Stimulated activated CD4-positive, alpha-beta T cell treated with anti-CD3 and anti-CD28 coated beads, Interleukin-4, amount 100 ng/mL, for 48 hours (primary cell): ENCODE measurements around the gene SPARCL1.

Experiments
- DNase-seq, 2 donors: peaks; one replicate each; pipeline ENCODE4 v3.0.0-alpha.2; 2020; ENCODE audit warnings: low read depth in 2 of 2

Gene SPARCL1

DNA sequence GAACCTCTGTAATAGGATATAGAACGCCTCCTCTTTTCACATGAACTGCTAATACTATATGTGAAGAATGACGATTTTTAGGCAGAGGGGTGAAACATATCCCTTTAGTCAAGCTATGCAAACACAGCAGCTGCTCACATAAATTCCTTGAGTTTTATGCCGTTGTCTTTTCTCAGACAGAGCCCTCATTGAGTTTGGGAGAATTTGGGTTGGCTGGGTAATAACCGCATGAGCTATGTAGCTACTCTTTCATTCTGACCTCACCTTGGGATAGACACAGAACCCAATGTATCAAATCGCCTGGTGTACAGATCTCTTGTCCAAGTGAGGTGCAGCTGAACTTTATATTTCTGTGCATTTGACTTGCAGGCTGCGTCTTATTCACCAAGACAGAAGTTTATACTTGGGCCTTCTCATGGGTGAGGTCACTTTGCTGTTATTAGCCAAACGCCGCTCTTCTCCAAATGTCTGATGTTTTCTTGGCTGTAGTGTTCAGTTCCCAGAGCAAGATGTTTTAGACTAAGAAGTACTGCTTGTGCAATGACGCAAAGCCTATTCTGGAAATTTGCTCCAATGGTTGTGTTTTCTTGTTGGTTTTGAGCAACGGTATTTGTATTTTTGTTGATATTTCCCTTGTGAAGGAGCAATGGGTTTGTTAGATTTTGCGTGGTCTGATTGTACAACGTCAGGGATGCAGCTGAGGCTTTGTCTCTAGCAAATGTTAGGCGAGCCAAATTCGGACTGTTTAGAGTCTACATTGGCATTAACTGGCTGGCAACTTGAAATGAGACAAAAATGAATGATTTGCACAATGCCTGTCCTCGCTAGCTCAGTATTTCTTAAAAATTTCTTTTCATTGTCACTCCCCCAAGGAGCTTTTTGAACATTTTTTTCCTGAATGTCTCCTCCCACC, 11.2 kb upstream of the SPARCL1 start:
- DNase-seq = no peak

- DNase-seq = no peak
Observed at GRCh38 chr4:87532907-87533306, 3.7 kb upstream of the SPARCL1 start.

DNA sequence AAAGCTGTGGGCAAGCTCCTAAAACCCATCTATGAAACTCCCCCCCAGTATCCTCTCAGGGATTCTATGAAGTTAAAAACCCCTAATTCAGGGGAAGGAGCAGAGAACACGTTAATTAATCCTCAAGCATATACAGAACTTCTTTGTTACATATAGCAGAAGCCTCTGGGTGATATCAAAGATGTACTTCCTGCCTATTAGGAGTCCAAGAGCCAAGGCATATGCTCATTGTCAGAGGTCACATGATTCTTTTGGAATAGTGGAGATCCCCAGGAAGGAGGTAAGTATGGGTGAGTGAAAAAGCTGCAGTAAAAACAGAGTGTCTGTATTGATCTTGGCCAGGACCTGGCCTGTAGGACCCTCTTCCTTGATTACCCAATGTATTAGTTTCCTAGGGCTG, 2.9 kb upstream of the SPARCL1 start:
- no peak for DNase-seq

- DNase-seq = no peak
Observed at GRCh38 chr4:87531621-87532020, 2.4 kb upstream of the SPARCL1 start.

DNA sequence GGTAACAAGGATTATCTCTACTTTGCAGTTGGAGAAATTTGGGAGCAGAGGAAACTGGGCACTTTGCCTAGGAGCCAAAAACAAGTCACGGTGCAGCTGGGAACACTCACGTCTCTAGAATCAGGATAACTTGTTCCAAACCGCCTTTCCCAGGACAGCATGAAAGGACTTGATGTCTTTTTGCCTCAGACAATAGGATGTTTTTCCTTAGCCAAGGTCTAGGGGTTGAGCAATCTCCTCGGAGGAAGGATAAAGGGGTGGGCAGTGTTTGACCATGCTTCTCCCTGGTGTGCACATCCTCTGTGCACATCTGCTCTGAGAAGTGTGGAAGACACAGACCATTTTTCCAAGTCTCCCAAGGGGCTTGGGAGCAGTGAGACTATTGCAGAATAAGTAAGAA, 1.7 kb upstream of the SPARCL1 start:
- DNase-seq = no peak

DNA sequence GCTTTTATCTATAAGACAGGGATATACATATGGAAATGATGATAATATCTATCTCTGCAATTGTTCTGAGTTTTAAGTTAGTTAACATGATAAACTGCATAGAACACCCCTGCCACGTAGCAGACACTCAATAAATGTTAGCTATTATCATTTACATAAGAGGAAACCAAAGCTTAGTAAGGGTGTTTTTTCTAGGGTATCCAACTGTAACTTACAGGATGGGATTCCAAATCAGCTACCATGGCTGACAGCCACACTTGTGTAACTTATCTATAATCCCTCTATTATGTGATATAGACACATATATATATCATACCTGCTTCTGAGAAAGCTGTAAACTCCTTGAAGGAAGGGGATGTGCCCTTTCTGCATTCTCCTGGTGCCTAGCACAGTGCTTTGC, 1.1 kb upstream of the SPARCL1 start:
- no peak for DNase-seq

DNA sequence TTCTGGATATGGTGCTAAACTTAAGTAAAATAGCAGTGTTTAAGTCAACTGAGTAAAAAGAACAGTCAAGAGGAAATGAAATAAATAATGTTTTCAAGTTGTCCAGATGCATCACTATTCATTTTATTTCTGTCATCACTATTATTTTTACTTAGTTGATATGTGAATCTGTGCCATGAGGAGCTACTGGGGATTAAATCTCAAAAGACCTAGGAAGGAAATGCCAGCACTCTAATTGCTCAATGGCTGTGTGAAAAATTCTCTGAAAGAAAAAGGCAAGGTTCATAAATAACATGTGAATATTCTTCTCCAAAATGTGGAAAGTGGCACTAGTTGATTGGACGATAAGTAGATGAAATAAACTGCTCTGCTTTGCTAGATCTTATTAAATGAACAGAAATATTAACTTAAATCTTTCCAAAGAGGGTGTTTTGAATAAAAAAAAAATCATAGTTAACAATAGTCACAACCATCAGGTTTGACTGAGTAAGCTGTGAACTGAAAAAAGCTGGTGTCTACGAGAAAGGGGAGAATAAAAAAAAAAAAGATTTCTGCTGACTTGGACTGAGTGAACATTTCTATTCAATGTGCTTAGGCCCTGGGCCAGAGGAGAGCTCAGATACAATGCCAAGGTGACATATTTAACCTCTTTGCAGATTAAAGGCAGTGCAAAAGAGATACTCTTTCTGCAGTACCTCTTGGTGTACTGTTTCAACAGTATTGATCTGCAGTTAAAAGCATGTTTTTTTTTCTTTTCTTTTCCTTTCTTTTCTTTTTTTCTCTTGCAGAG, 1.6 kb downstream of the SPARCL1 start:
- no peak for DNase-seq

- DNase-seq = no peak
Observed at GRCh38 chr4:87525636-87526295, 3.4 kb downstream of the SPARCL1 start.

DNA sequence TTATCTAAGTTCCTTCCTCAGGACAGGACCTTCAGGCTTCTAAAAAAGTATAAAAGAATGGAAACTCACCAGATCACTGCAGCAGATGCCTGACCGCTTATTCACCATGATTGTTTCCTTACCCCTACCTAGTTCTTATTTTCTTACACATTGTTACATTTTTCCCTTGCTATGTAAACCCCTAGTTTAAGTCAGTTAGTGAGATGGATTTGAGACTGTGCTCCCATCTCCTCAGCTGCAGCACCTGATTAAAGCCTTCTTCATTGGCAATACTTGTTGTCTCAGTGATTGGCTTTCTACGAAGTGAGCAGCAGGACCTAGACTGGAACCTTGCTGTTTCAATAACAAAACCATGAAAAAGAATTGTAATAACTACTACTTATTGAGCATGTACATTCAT, 4.7 kb downstream of the SPARCL1 start:
- no peak for DNase-seq

DNA sequence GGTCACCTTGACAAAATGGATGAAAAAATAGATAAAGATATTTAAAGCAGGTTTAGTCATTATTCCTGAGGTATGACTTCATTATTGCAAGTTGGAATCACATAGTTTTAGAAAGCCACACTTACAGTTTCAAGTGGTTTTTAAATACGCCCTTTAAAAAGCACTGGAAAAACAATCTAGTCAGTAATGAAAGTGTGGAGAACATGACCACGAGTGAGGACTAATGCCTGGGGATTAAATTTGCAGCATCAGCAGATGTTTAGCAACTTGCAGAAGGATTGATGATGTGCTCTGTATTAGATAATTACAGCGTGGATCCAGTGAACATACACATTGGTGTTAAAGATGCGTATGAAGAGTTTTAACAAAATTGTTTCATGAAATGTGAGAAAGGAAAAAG, 5.9 kb downstream of the SPARCL1 start:
- DNase-seq = no peak

GRCh38 chr4:87521757-87522374, 7.3 kb downstream of the SPARCL1 start:
- DNase-seq = no peak

DNA sequence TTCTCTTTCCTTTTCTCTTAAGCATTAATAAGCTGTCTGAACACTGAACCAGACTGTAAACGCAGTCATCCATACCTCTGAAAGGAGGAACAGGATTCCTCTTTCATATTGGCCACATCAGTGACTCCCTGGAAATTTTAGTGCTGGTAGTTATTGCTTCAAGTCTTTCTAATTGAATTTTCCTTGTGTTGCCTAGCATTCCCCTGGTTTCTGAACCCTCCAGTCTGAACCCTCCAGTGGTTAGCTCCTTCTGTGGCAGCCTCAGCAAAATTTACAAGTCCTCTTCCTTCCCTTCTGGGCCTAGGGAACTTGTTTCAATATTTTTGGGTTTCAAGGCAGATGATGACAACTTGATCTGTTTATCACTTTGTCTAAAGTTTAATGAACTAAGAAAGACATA, 7.9 kb downstream of the SPARCL1 start:
- no peak for DNase-seq

DNA sequence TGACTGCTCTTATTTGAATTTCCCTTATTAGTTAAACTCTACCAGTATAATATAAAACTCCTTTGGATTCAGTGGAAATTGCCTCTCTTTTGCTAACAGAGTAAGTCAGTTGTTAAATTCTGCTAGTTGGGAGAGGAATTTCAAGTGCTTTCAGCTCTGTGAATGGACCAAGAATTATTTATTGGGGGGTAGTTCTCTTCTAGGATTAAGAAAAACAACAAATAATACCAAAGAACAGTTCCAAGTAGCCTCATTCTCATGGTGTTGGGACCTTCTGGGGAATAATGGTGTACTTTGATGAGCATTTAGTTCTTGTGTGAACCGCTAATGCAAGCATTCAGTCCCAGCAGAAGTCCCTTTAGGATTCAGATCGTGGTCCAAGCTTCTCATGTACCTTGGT, 11.6 kb downstream of the SPARCL1 start:
- no peak for DNase-seq

DNA sequence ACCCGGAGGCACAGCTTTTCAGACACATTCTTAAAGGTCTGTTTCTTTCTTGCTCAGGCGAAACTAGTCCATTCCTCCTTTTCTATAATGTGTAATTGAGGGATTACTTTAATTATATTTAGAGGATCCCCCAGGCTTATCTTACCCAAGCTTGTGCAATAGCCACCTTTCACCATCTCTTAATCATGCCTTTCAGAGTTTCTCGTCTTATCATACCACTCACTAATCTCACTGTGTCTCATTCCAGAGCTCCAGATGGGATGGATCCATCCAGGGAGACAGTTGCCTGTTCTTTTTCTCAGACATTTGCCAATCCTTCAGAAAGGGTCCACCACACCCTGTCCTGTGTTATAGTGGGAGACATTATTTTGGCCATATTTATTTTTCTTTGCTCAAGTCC, 12.5 kb downstream of the SPARCL1 start:
- no peak for DNase-seq

DNA sequence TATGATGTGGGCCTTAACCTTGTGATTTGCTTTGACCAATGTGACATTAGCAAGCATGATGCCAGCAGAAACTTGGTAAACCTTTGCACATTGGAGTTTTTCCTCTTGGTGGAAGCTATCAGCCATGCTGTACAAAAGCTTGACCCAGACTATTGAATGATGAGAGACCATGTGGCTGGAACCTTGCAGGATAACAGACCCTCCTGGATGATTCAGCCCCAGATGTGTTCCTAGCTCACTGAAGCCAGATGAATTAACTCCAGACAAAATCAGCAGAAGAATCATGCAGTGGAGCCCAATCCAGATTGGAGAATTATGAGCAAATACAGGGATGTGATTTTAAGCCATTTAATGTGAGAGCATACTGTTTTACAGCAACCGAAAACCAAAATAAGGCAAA, 16.8 kb downstream of the SPARCL1 start:
- no peak for DNase-seq

DNA sequence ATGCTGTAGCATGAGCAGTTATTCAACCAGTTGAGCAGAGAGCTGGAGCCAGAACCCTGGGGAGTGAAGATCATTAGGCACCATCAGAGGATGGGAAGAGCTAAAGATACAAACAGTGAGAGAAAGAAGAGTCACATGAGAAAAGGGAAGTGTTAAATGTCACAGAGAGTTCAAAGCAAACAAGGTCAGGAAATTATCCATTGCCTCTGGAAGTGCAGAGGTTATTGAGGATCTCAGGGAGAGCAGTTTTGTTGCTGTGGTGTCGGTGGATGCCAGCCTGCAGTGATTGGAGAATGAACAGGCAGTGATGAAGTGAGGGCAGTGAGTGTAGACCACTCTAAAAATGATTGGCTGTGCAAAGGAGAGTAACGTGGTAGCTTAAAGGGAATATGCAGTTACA, 17.7 kb downstream of the SPARCL1 start:
- DNase-seq = no peak

- DNase-seq = no peak
Observed at GRCh38 chr4:87510747-87511146, 18.4 kb downstream of the SPARCL1 start.

- DNase-seq = no peak
Observed at GRCh38 chr4:87506974-87507701, 22.0 kb downstream of the SPARCL1 start.

GRCh38 chr4:87505862-87506261, 23.3 kb downstream of the SPARCL1 start:
- no peak for DNase-seq

GRCh38 chr4:87502580-87503238, 26.5 kb downstream of the SPARCL1 start:
- DNase-seq = no peak

DNA sequence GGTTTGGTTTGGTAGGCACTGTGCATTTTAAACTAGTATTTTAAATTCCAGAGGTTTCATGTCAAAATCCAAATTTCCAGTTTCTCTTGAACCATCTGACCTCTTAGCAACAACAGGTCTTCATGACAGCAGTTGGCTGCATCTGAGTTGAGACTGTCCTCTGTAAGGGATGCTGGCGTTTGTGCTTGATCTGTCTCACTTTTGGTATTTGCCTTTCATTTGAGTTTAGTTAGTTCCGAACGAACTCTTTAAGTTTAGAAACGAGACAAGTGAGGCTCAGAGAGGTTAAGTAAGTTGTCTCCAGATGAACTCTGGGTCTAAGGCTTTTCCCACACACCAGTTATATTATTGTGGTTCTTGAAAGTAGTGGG, 29.1 kb downstream of the SPARCL1 start:
- DNase-seq = no peak
